ENCODE results near the gene TNP2. TPM values are rescaled to one million over a fixed set of nuclear protein-coding genes. Genes with fewer than 3 reads are reported as not detected.

Gene TNP2
- total and polyA plus RNA-seq, 2 experiments from 2014 or later: not detected

DNA sequence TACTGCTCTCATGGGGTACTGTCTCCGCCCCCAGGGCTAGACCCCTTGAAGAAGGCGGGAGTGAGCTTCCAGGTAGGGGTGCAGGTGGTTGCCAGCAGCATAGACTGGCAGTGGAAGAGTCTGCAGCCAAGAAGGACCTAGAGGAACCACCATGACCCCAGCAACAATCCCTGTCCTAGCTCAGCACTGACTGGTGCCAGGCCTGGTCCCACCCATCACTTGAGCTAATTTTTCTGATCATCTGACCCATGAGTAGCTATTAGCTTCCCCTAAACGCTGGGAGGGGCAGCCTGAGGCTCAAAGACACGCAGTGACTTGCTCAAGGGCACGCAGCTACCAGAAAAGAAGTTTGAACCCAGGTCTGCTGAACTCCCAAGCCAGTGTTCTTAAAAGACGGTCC is 3.4 kb upstream of the TNP2 start:
- TF ChIP-seq, protein P1, sequence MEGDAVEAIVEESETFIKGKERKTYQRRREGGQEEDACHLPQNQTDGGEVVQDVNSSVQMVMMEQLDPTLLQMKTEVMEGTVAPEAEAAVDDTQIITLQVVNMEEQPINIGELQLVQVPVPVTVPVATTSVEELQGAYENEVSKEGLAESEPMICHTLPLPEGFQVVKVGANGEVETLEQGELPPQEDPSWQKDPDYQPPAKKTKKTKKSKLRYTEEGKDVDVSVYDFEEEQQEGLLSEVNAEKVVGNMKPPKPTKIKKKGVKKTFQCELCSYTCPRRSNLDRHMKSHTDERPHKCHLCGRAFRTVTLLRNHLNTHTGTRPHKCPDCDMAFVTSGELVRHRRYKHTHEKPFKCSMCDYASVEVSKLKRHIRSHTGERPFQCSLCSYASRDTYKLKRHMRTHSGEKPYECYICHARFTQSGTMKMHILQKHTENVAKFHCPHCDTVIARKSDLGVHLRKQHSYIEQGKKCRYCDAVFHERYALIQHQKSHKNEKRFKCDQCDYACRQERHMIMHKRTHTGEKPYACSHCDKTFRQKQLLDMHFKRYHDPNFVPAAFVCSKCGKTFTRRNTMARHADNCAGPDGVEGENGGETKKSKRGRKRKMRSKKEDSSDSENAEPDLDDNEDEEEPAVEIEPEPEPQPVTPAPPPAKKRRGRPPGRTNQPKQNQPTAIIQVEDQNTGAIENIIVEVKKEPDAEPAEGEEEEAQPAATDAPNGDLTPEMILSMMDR (IDR thresholded peaks at IDR 0.05; ENCODE audit: low read depth, low read length): no peak
- Histone ChIP-seq H3K27me3 (no peaks in the 10 kb centered on the region), H3K36me3 (no peaks in the 10 kb centered on the region), H3K9me3 (ENCODE audit: low read depth) (no peaks in the 10 kb centered on the region), H3K4me3 (no peak overlapping the region), H3K27ac (no peak overlapping the region), H3K4me1 (ENCODE audit: low read depth) (no peaks in the 10 kb centered on the region)
- DNase-seq (ENCODE audit: low read depth in 1 of 2, low spot score in 1 of 2): no peak

DNA sequence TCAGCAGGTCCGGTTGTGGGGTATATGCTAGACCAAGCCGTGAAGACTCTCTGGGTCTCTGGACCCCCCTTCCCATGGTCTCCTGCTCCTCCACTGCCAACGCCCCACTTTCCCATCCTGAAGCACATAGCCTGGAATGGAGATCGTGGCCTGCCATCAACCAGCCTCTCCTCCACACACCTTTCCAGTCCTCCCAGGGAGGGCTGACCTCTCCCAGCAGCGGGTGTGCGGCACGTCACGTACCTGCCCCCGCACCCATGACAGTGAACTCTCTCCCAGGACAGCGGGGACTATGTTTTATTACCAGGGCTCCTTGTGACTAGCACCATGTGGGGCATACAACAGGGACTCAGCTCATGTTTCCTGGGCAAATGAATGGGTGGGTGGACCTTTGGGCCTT is 2.5 kb upstream of the TNP2 start:
- H3K27me3 ChIP-seq: no peaks in the 10 kb centered on the region
- H3K4me1 ChIP-seq (ENCODE audit: low read depth): no peaks in the 10 kb centered on the region
- TF ChIP-seq, protein P1 (IDR thresholded peaks at IDR 0.05; ENCODE audit: low read depth, low read length): no peak
- H3K9me3 ChIP-seq (ENCODE audit: low read depth): no peaks in the 10 kb centered on the region
- no peak overlapping the region for H3K27ac ChIP-seq
- no peak overlapping the region for H3K4me3 ChIP-seq
- H3K36me3 ChIP-seq: no peaks in the 10 kb centered on the region
- no peak for DNase-seq (ENCODE audit: low read depth in 1 of 2, low spot score in 1 of 2)

DNA sequence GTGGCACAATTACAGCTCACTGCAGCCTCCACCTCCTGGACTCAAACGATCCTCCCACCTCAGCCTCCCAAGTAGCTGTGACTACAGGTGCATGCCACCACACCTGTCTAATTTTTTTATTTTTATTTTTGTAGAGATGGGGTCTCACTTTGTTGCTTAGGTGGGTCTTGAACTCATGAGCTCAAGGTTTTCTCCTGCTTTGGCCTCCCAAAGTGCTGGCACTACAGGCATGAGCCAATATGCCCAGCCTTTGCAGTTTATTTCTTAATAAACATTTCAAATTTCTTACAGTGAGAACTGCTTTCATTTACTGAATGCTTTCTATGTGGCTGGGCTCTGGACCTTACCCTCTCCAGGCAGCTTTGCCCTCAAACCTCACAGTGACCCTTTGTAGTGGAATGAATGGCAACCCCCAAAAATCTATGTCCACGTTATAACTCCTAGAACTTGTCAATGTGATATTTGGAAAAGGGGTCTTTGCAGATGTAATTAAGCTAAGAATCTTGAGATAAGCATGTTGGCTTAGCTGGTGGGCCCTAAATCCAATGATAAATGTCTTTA is 1.6 kb upstream of the TNP2 start:
- no peaks in the 10 kb centered on the region for H3K36me3 ChIP-seq
- H3K4me3 ChIP-seq: no peak overlapping the region
- TF ChIP-seq, protein P1 (IDR thresholded peaks at IDR 0.05; ENCODE audit: low read depth, low read length): no peak
- H3K27me3 ChIP-seq: no peaks in the 10 kb centered on the region
- H3K27ac ChIP-seq: no peak overlapping the region
- no peaks in the 10 kb centered on the region for H3K4me1 ChIP-seq (ENCODE audit: low read depth)
- no peaks in the 10 kb centered on the region for H3K9me3 ChIP-seq (ENCODE audit: low read depth)
- DNase-seq (ENCODE audit: low read depth in 1 of 2, low spot score in 1 of 2): no peak

DNA sequence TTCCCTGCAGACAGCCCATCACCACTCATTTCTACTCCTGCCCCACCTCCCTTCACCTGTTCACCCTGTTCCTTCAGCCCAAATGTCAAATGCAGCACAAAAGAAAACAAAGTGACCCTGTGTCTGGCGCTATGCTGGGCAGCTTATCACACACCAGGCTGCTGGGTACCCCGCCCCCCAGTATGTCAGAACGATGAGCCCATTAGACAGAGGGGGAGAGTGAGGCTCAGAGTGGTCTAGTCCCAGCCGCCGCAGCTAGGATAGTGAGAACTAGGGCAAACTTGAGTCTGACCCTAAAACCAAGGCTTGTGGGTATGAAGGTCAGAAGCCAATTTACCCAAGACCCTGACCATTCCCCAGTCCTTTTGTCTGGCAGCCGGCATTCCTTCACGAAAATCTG is 4.0 kb downstream of the TNP2 start:
- no peak for DNase-seq (ENCODE audit: low read depth in 1 of 2, low spot score in 1 of 2)
- TF ChIP-seq, protein P1 (IDR thresholded peaks at IDR 0.05; ENCODE audit: low read depth, low read length): no peak
- no peaks in the 10 kb centered on the region for H3K27me3 ChIP-seq
- no peak overlapping the region for H3K27ac ChIP-seq
- H3K4me3 ChIP-seq: no peak overlapping the region
- H3K4me1 ChIP-seq (ENCODE audit: low read depth): no peaks in the 10 kb centered on the region
- no peaks in the 10 kb centered on the region for H3K9me3 ChIP-seq (ENCODE audit: low read depth)
- H3K36me3 ChIP-seq: no peaks in the 10 kb centered on the region

DNA sequence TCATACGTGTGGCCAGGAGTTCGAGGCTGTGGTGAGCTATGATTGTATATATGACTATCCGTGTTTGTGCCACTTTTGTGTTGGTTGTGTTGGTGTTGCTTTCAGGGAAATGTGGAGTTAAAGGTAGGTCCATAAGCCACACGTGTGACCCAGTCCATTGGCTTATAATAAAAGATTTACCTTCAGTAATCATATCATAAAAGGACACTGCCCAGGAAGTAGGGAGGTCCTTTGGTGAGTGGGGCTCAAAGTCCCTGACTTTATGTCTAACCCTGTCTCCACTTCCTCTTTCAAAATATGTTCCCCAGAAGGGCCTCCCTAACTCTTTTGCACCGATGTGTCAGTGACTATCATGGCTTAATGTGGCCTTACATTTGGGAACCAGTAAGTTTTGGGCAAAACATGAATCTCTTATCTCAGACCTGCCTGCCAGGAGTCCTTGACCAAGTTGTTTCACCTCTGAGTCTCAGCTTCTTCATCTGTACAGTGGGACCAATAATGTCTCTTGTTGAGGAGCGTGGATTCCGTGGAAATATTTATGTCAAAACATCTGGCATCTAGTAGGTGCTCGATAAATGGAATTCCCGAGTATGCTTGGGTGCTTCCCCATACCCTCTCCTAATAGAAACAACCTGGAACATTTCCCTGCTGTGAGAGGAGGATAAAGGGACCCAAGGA is 4.8 kb downstream of the TNP2 start:
- no peak overlapping the region for H3K27ac ChIP-seq
- no peaks in the 10 kb centered on the region for H3K36me3 ChIP-seq
- TF ChIP-seq, protein P1 (IDR thresholded peaks at IDR 0.05; ENCODE audit: low read depth, low read length): no peak
- H3K4me1 ChIP-seq (ENCODE audit: low read depth): no peaks in the 10 kb centered on the region
- no peak overlapping the region for H3K4me3 ChIP-seq
- H3K9me3 ChIP-seq (ENCODE audit: low read depth): no peaks in the 10 kb centered on the region
- H3K27me3 ChIP-seq: no peaks in the 10 kb centered on the region
- no peak for DNase-seq (ENCODE audit: low read depth in 1 of 2, low spot score in 1 of 2)

Measured in cardiac muscle cell (in vitro differentiated cells and primary cell).